Gastroesophageal sphincter (tissue), 4 donors: ENCODE data around the gene STAG3. TPM values are rescaled to one million over a fixed set of nuclear protein-coding genes. Genes with fewer than 3 reads are reported as not detected.
"Not testable (repeated sequence)": the region's sequence is repeated elsewhere in the genome, so short reads cannot be mapped to it uniquely, and the experiment has no call there.

ENCODE experiments used
- ATAC-seq: fragments of 150-250 bp; one replicate; pipeline ENCODE4 v1.9.1; 2016; ENCODE audit warnings: mild to moderate bottlenecking, moderate library complexity
- H3K27ac ChIP-seq, 4 donors: fragments of 200-600 bp; sonication (generic) in 3 of 4; 1 replicate in 3 of 4; 2 replicates in 1 of 4; pipeline ENCODE4 v1.5.1; 2016 to 2019
- H3K27me3 ChIP-seq: fragments of 200-600 bp; sonication (generic); one replicate; pipeline ENCODE4 v1.5.1; 2019
- H3K36me3 ChIP-seq, 2 donors: fragments of 200-600 bp; sonication (generic); one replicate each; pipeline ENCODE4 v1.5.1; 2019; ENCODE audit warnings: control low read depth in 1 of 2
- H3K4me1 ChIP-seq, 3 donors: fragments of 200-600 bp; sonication (generic); 1 replicate in 2 of 3; 2 replicates in 1 of 3; pipeline ENCODE4 v1.5.1; 2016 to 2019; ENCODE audit warnings: control low read depth in 2 of 3
- H3K4me3 ChIP-seq, 2 donors: fragments of 200-600 bp; sonication (generic); one replicate each; pipeline ENCODE4 v1.5.1; 2019; ENCODE audit warnings: mild to moderate bottlenecking in 1 of 2, moderate library complexity in 1 of 2
- H3K9me3 ChIP-seq, 3 donors: fragments of 200-600 bp; sonication (generic); one replicate each; pipeline ENCODE4 v1.5.1; 2017 to 2019; ENCODE audit warnings: control low read depth in 2 of 3
- EP300 ChIP-seq: sonication (generic); formaldehyde crosslinking; IDR thresholded peaks from one replicate; pipeline ENCODE4 v1.6.1; 2017; ENCODE audit warnings: antibody characterized with exemption, mild to moderate bottlenecking
- POLR2A ChIP-seq, 2 donors: fragments of 450-650 bp; IDR thresholded peaks; one replicate each; pipeline ENCODE4 v1.6.1; 2017; ENCODE audit warnings: antibody characterized with exemption in 2 of 2, mild to moderate bottlenecking in 2 of 2, moderate library complexity in 1 of 2
- POLR2AphosphoS5 ChIP-seq: sonication (generic); formaldehyde crosslinking; IDR thresholded peaks from one replicate; pipeline ENCODE4 v1.6.1; 2017; ENCODE audit warnings: antibody characterized with exemption
- WGBS, 2 donors: methylation state at CpG; one replicate each; pipeline ENCODE4 v1.1.5; 2018; ENCODE audit warnings: low coverage in 1 of 2; 5-methylcytosine and 5-hydroxymethylcytosine counted together
- total RNA-seq, 4 donors: library from RNA; depleted of rRNA; stranded (reverse); fragments of >200 nt; gene quantifications; one replicate each; pipeline ENCODE4 v1.1.0, GENCODE V29; 2016
- TF ChIP-seq, protein P1 (sequence below), 4 experiments: fragments of 200-600 bp in 2 of 4; fragments of 450-650 bp in 2 of 4; sonication (generic) in 1 of 4; IDR thresholded peaks; one replicate each; pipeline ENCODE4 v1.5.1; 2017 to 2019; ENCODE audit warnings: antibody characterized with exemption in 4 of 4, mild to moderate bottlenecking in 2 of 4, moderate library complexity in 2 of 4

STAG3 gene
- total RNA-seq, 4 donors from 2014 or later = 0.47 TPM; not detected in 3

DNA sequence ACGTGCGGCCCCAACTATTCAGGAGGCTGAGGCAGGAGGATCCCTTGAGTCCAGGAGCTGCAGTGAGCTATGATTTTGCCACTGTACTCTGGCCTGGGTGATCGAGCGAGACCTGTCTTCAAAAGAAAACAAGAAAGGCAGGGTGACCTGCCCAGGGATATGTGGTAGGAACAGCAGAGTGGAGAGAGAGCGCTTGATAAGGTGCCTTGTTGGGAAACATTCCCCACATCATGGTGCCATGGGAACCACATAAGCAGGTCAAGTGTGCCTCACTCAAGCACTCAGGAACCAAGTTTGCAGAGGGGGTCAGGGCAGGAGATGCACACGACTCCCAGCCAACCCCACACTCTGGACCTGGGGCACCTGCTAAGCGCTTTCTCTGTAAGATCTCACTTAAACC lies 79.3 kb downstream of the STAG3 start:
- 92 to 100% methylated on average over 1 to 4 of the region's 7 CpGs for WGBS, 2 donors
- H3K36me3 ChIP-seq = no peaks in the 10 kb centered on the region
- H3K4me1 ChIP-seq = no peaks in the 10 kb centered on the region
- H3K27me3 ChIP-seq = no peaks in the 10 kb centered on the region
- TF ChIP-seq, protein P1, sequence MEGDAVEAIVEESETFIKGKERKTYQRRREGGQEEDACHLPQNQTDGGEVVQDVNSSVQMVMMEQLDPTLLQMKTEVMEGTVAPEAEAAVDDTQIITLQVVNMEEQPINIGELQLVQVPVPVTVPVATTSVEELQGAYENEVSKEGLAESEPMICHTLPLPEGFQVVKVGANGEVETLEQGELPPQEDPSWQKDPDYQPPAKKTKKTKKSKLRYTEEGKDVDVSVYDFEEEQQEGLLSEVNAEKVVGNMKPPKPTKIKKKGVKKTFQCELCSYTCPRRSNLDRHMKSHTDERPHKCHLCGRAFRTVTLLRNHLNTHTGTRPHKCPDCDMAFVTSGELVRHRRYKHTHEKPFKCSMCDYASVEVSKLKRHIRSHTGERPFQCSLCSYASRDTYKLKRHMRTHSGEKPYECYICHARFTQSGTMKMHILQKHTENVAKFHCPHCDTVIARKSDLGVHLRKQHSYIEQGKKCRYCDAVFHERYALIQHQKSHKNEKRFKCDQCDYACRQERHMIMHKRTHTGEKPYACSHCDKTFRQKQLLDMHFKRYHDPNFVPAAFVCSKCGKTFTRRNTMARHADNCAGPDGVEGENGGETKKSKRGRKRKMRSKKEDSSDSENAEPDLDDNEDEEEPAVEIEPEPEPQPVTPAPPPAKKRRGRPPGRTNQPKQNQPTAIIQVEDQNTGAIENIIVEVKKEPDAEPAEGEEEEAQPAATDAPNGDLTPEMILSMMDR (IDR thresholded peaks at IDR 0.05) = no peak
- TF ChIP-seq POLR2A (IDR thresholded peaks at IDR 0.05) (no peak), EP300 (no peak), POLR2AphosphoS5 (no peak)
- ATAC-seq = no peak
- H3K9me3 ChIP-seq = no peaks in the 10 kb centered on the region
- no peak overlapping the region for H3K27ac ChIP-seq
- no peak overlapping the region for H3K4me3 ChIP-seq

DNA sequence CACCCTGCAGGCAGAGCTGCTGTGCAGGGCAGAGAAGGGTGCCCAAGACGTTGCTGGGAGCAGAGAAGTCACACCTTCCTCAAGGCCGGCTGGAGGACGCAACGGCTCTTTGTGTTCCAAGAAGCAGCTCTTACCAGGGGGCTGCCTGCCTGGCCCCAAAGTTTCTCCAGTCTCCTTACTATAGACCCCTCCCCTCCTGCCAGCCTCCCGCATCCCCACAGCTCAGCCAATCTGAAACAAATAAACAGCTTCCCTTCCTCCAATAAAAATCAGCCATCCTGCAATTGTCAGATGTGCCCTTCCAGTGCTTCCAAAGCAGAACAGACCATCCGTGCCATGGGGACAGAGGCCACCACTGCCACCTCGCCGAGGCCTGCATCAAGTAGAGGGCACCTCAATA lies 82.3 kb downstream of the STAG3 start:
- not testable (repeated sequence) for H3K9me3 ChIP-seq, H3K4me3 ChIP-seq, H3K27me3 ChIP-seq, H3K36me3 ChIP-seq, ATAC-seq, H3K27ac ChIP-seq, H3K4me1 ChIP-seq
- WGBS, 2 donors = 67 to 96% methylated on average over 4 to 7 of the region's 8 CpGs

DNA sequence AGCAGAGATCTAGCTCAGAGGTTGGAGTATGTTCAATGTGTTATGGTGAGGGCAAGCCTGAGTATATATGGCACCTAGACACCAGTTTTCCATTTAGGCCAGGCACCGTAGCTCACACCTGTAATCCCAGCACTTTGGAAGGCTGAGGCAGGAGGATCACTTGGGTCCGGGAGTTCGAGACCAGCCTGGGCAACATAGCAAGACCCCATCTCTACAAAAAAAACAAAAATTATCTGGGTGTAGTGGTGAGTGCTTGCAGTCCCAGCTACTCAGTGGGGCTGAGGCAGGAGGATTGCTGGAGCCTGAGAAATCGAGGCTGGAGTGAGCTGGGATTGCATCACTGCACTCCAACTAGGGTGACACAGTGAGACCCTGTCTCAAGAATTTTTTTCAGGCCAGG lies 85.2 kb downstream of the STAG3 start:
- peaks cover 0 to 11% (median 10%) of the 10 kb centered on the region in 3 donors for H3K4me1 ChIP-seq
- not testable (repeated sequence) for H3K9me3 ChIP-seq, H3K4me3 ChIP-seq, H3K27ac ChIP-seq, ATAC-seq, H3K27me3 ChIP-seq, H3K36me3 ChIP-seq
- 88 to 100% methylated on average over 1 of the region's 4 CpGs for whole genome bisulfite sequencing, 2 donors

Other genes starting within 250 kb of the STAG3 start
- gene GJC3, start 248.3 kb upstream of the STAG3 start, total RNA-seq = under 1 TPM in 1 of 4 donors, not detected in 3; 0.62 TPM
- gene AZGP1, start 201.9 kb upstream of the STAG3 start, total RNA-seq = 100 to 1,000 TPM in 1 of 4 donors, 1 to 10 TPM in 3; 1.5 to 128 (median 4.5) TPM
- 10 to 100 TPM; 31.6 to 35.5 (median 31.7) TPM for gene ZKSCAN1, start 162.3 kb upstream of the STAG3 start, total RNA-seq
- 10 to 100 TPM; 14.0 to 21.9 (median 20.9) TPM for gene ZSCAN21, start 128.1 kb upstream of the STAG3 start, total RNA-seq
- gene ZNF3, start 96.2 kb upstream of the STAG3 start, total RNA-seq = 10 to 100 TPM; 18.9 to 30.2 (median 20.6) TPM
- 10 to 100 TPM; 40.7 to 83.6 (median 62.9) TPM for gene COPS6, start 88.9 kb upstream of the STAG3 start, total RNA-seq
- 10 to 100 TPM; 30.7 to 52.0 (median 45.1) TPM for gene MCM7, start 76.5 kb upstream of the STAG3 start, total RNA-seq
- 10 to 100 TPM; 21.8 to 29.3 (median 24.7) TPM for gene AP4M1, start 76.3 kb upstream of the STAG3 start, total RNA-seq
- 100 to 1,000 TPM in 1 of 4 donors, 10 to 100 TPM in 3; 36.3 to 107 (median 68.7) TPM for gene TAF6, start 58.6 kb upstream of the STAG3 start, total RNA-seq
- 10 to 100 TPM; 13.0 to 21.0 (median 14.8) TPM for gene CNPY4, start 58.3 kb upstream of the STAG3 start, total RNA-seq
- gene MBLAC1, start 51.0 kb upstream of the STAG3 start, total RNA-seq = 1 to 10 TPM; 4.8 to 8.1 (median 6.6) TPM
- 100 to 1,000 TPM; 109 to 228 (median 148) TPM for gene LAMTOR4, start 29.0 kb upstream of the STAG3 start, total RNA-seq
- gene TRAPPC14, start 19.2 kb upstream of the STAG3 start, total RNA-seq = 1 to 10 TPM; 3.0 to 7.8 (median 7.3) TPM
- 1 to 10 TPM; 2.0 to 3.6 (median 2.8) TPM for gene GAL3ST4, start 9.3 kb upstream of the STAG3 start, total RNA-seq
- 1 to 10 TPM in 3 of 4 donors, under 1 TPM in 1; 0.39 to 3.4 (median 2.0) TPM for gene GPC2, start 537 bp upstream of the STAG3 start, total RNA-seq
- under 1 TPM in 1 of 4 donors, not detected in 3; 0.27 TPM for gene PVRIG, start 42.0 kb downstream of the STAG3 start, total RNA-seq
- gene SPDYE3, start 129.8 kb downstream of the STAG3 start, total RNA-seq = not detected
- 10 to 100 TPM; 11.8 to 61.8 (median 24.2) TPM for gene PILRB, start 180.2 kb downstream of the STAG3 start, total RNA-seq
- 10 to 100 TPM in 1 of 4 donors, 1 to 10 TPM in 3; 2.5 to 10.7 (median 4.7) TPM for gene PILRA, start 195.6 kb downstream of the STAG3 start, total RNA-seq